Keratinocyte (primary cell): ENCODE data around the gene CFAP20. TPM values are rescaled to one million over a fixed set of nuclear protein-coding genes. Genes with fewer than 3 reads are reported as not detected.

Experiments used
- DNase-seq: peaks from one replicate; pipeline ENCODE4 v3.0.0-alpha.2; 2011; ENCODE audit warnings: low read depth, missing footprints, low spot score
- FAIRE-seq: peaks from 2 replicates; lab custom pipeline; 2011; peaks lifted over from hg19 to GRCh38; lab: Jason Lieb, UNC
- H2AFZ ChIP-seq: 2 replicates; pipeline ENCODE4 v1.6.0; 2012; ENCODE audit warnings: low read length, control low read depth, inconsistent platforms; ENCODE audit not compliant: control insufficient read depth
- H3K27ac ChIP-seq: 2 replicates; pipeline ENCODE4 v1.5.1; 2011; ENCODE audit warnings: low read length; ENCODE audit not compliant: control insufficient read depth, insufficient read depth
- H3K27me3 ChIP-seq: 3 replicates; pipeline ENCODE4 v1.6.0; 2011; ENCODE audit warnings: low read length; ENCODE audit not compliant: control insufficient read depth, insufficient read depth; ENCODE audit errors: extremely low read depth
- H3K36me3 ChIP-seq, 2 experiments: 2 replicates in 1 of 2; 3 replicates in 1 of 2; pipeline ENCODE4 v1.5.1; 2011; ENCODE audit warnings: low read length in 2 of 2, mild to moderate bottlenecking in 1 of 2; ENCODE audit not compliant: control insufficient read depth in 2 of 2, insufficient read depth in 2 of 2; ENCODE audit errors: extremely low read depth in 1 of 2
- H3K4me1 ChIP-seq: 3 replicates; pipeline ENCODE4 v1.5.1; 2011; ENCODE audit warnings: low read length; ENCODE audit not compliant: control insufficient read depth, insufficient read depth; ENCODE audit errors: extremely low read depth
- H3K4me2 ChIP-seq: 3 replicates; pipeline ENCODE4 v1.6.0; 2011; ENCODE audit warnings: low read depth, low read length; ENCODE audit not compliant: control insufficient read depth, insufficient read depth; ENCODE audit errors: extremely low read depth
- H3K4me3 ChIP-seq, 3 experiments: fragments of 200-600 bp in 1 of 3; sonication (generic) in 1 of 3; 2 replicates in 2 of 3; 3 replicates in 1 of 3; pipeline ENCODE4 v1.5.1; 2011 to 2016; ENCODE audit warnings: low read length in 3 of 3, mild to moderate bottlenecking in 3 of 3, control low read depth in 2 of 3, inconsistent platforms in 1 of 3, low read depth in 1 of 3, mixed read lengths in 1 of 3, mixed run types in 1 of 3, moderate library complexity in 1 of 3; ENCODE audit not compliant: control insufficient read depth in 2 of 3, insufficient read depth in 2 of 3; ENCODE audit errors: extremely low read depth in 1 of 3
- H3K79me2 ChIP-seq: 2 replicates; pipeline ENCODE4 v1.6.0; 2012; ENCODE audit warnings: low read length; ENCODE audit not compliant: control insufficient read depth, insufficient read depth
- H3K9ac ChIP-seq: 3 replicates; pipeline ENCODE4 v1.6.0; 2011; ENCODE audit warnings: low read length; ENCODE audit not compliant: control insufficient read depth, insufficient read depth; ENCODE audit errors: extremely low read depth
- H3K9me1 ChIP-seq: 3 replicates; pipeline ENCODE4 v1.6.0; 2011; ENCODE audit warnings: low read length; ENCODE audit not compliant: control insufficient read depth, insufficient read depth; ENCODE audit errors: extremely low read depth
- H3K9me3 ChIP-seq: 2 replicates; pipeline ENCODE4 v1.5.1; 2012; ENCODE audit warnings: low read depth, low read length; ENCODE audit not compliant: control insufficient read depth
- H4K20me1 ChIP-seq: 3 replicates; pipeline ENCODE4 v1.6.0; 2011; ENCODE audit warnings: low read length; ENCODE audit not compliant: control insufficient read depth, insufficient read depth; ENCODE audit errors: extremely low read depth
- CTCF ChIP-seq, 3 experiments: IDR thresholded peaks in 1 of 3; conservative IDR thresholded peaks in 1 of 3; optimal IDR thresholded peaks in 1 of 3; 2 replicates in 2 of 3; 3 replicates in 1 of 3; pipeline versions ENCODE3 to v1.5.1; 2011; ENCODE audit warnings: low read length in 3 of 3, mild to moderate bottlenecking in 3 of 3, moderate library complexity in 2 of 3, control low read depth in 1 of 3, inconsistent platforms in 1 of 3; ENCODE audit not compliant: insufficient read depth in 2 of 3; ENCODE audit errors: extremely low read depth in 1 of 3
- EZH2 ChIP-seq: IDR thresholded peaks from one replicate; pipeline ENCODE4 v1.6.1; 2012; ENCODE audit warnings: inconsistent platforms, mild to moderate bottlenecking, low read length, moderate library complexity
- dilution Hi-C: fragments of 300-500 bp; cut with MboI; formaldehyde crosslinking; loops from one replicate; pipeline ENCODE4 v1.7.0; 2020; ENCODE audit warnings: low sequenced_read_pairs; ENCODE audit not compliant: extremely low pct_ligation_motif_present
- polyA plus RNA-seq, 5 experiments: library from polyadenylated mRNA; depleted of rRNA in 3 of 5; stranded (reverse) in 3 of 5; stranded (forward) in 1 of 5; unstranded in 1 of 5; fragments of >200 nt; gene quantifications; 1 replicate in 1 of 5; 2 replicates in 3 of 5; 3 replicates in 1 of 5; pipeline versions ENCODE4 v1.2.1 to v1.2.3, GENCODE V29; 2011 to 2012; ENCODE audit warnings: missing spikeins in 2 of 5, low read depth in 1 of 5, low replicate concordance in 1 of 5

Gene CFAP20
- polyA plus RNA-seq, 1 donor (not counting 4 experiments of a cell fraction or from before 2014, with no cell fraction given): 52.0 TPM

- FAIRE-seq (peak; percentile 57), DNase-seq (no peak)
- Histone ChIP-seq H2AFZ (no peak overlapping the region), H3K79me2 (peaks cover 74% of the 10 kb centered on the region), H3K4me1 (peaks cover 31% of the 10 kb centered on the region), H4K20me1 (peaks cover 3% of the 10 kb centered on the region), H3K9ac (peak overlapping the region; percentile 60), H3K27me3 (no peaks in the 10 kb centered on the region), H3K9me1 (no peaks in the 10 kb centered on the region), H3K4me2 (peak overlapping the region; percentile 91), H3K27ac (peak overlapping the region; percentile 89), H3K36me3 (no peaks in the 10 kb centered on the region), H3K4me3 (peak overlapping the region in 2 of 3 experiments; percentile 4 to 58), H3K9me3 (no peaks in the 10 kb centered on the region)
- dilution Hi-C loops: no loop called here
- TF ChIP-seq EZH2 (no peak), CTCF (optimal IDR thresholded peaks at IDR 0.05 in 1 of 3, IDR thresholded peaks at IDR 0.05 in 1 of 3, conservative IDR thresholded peaks at IDR 0.05 in 1 of 3; ENCODE audit: extremely low read depth in 1 of 3, insufficient read depth in 2 of 3, low read length in 3 of 3) (no peak)
Measured at GRCh38 chr16:58121132-58121531, 8.0 kb downstream of the CFAP20 start.

GRCh38 chr16:58120234-58120633, 8.9 kb downstream of the CFAP20 start:
- Histone ChIP-seq H3K36me3 (peaks cover 3% of the 10 kb centered on the region in 2 experiments), H4K20me1 (peaks cover 3% of the 10 kb centered on the region), H3K4me1 (peaks cover 26% of the 10 kb centered on the region), H2AFZ (no peak overlapping the region), H3K79me2 (peaks cover 65% of the 10 kb centered on the region), H3K4me2 (no peak overlapping the region), H3K27me3 (no peaks in the 10 kb centered on the region), H3K4me3 (no peak overlapping the region), H3K9ac (no peak overlapping the region), H3K9me3 (no peaks in the 10 kb centered on the region), H3K27ac (no peak overlapping the region), H3K9me1 (no peaks in the 10 kb centered on the region)
- DNase-seq: no peak
- FAIRE-seq: no peak
- TF ChIP-seq CTCF (optimal IDR thresholded peaks at IDR 0.05 in 1 of 3, IDR thresholded peaks at IDR 0.05 in 1 of 3, conservative IDR thresholded peaks at IDR 0.05 in 1 of 3; ENCODE audit: extremely low read depth in 1 of 3, insufficient read depth in 2 of 3, low read length in 3 of 3): no peak
- TF ChIP-seq EZH2: no peak
- dilution Hi-C loops: no loop called here
